ENCODE data around the gene SHISA4.
"Not testable (repeated sequence)": the region's sequence is repeated elsewhere in the genome, so short reads cannot be mapped to it uniquely, and the experiment has no call there.

The SHISA4 gene

GRCh38 chr1:201899683-201900429, 11.2 kb downstream of the SHISA4 start:
- DNase-seq = no peak

- no peak for DNase-seq
These were observed 11.8 kb downstream of the SHISA4 start for GRCh38 chr1:201900476-201900875.

- DNase-seq = not testable (repeated sequence)
These were observed 12.3 kb downstream of the SHISA4 start for GRCh38 chr1:201901036-201901435.

GRCh38 chr1:201902198-201902597, 13.5 kb downstream of the SHISA4 start:
- DNase-seq = no peak

GRCh38 chr1:201903135-201903534, 14.4 kb downstream of the SHISA4 start:
- DNase-seq = no peak

GRCh38 chr1:201904579-201904978, 15.9 kb downstream of the SHISA4 start:
- DNase-seq = no peak

- no peak for DNase-seq
These were observed 16.7 kb downstream of the SHISA4 start for GRCh38 chr1:201905234-201905890.

- DNase-seq = no peak
These were observed 17.6 kb downstream of the SHISA4 start for GRCh38 chr1:201906336-201906735.

- no peak for DNase-seq
These were observed 18.9 kb downstream of the SHISA4 start for GRCh38 chr1:201907621-201908020.

GRCh38 chr1:201911826-201912571, 23.3 kb downstream of the SHISA4 start:
- DNase-seq = no peak

GRCh38 chr1:201912832-201913231, 24.1 kb downstream of the SHISA4 start:
- no peak for DNase-seq

- no peak for DNase-seq
These were observed 25.9 kb downstream of the SHISA4 start for GRCh38 chr1:201914456-201915235.

- no peak for DNase-seq
These were observed 28.1 kb downstream of the SHISA4 start for GRCh38 chr1:201916649-201917249.

GRCh38 chr1:201917362-201918033, 28.8 kb downstream of the SHISA4 start:
- no peak for DNase-seq

GRCh38 chr1:201918343-201918742, 29.6 kb downstream of the SHISA4 start:
- no peak for DNase-seq

GRCh38 chr1:201921952-201922558, 33.4 kb downstream of the SHISA4 start:
- DNase-seq = no peak

GRCh38 chr1:201925301-201925567, 36.5 kb downstream of the SHISA4 start:
- no peak for DNase-seq

- DNase-seq = no peak
These were observed 37.4 kb downstream of the SHISA4 start for GRCh38 chr1:201925981-201926645.

GRCh38 chr1:201928266-201928665, 39.6 kb downstream of the SHISA4 start:
- DNase-seq = no peak

GRCh38 chr1:201930137-201930536, 41.4 kb downstream of the SHISA4 start:
- DNase-seq = no peak

GRCh38 chr1:201930803-201931202, 42.1 kb downstream of the SHISA4 start:
- no peak for DNase-seq
